ENCODE measurements around the gene VIPR1.

Gene VIPR1

GRCh38 chr3:42515391-42515916 lies 13.0 kb downstream of the VIPR1 start:
- FAIRE-seq (no peak), DNase-seq (ENCODE audit: insufficient read length) (no peak)
- TF ChIP-seq POLR2AphosphoS5 (IDR thresholded peaks at IDR 0.05; ENCODE audit: low read depth, low read length) (no peak), POLR2A (IDR thresholded peaks at IDR 0.05; ENCODE audit: low read depth, low read length) (no peak), TAF1 (IDR thresholded peaks at IDR 0.05; ENCODE audit: borderline replicate concordance, low read depth, low read length) (no peak)

- no peak for FAIRE-seq
- DNase-seq (ENCODE audit: insufficient read length): no peak
- TF ChIP-seq POLR2AphosphoS5 (IDR thresholded peaks at IDR 0.05; ENCODE audit: low read depth, low read length): no peak
- no peak for TF ChIP-seq POLR2A (IDR thresholded peaks at IDR 0.05; ENCODE audit: low read depth, low read length)
- TF ChIP-seq TAF1 (IDR thresholded peaks at IDR 0.05; ENCODE audit: borderline replicate concordance, low read depth, low read length): no peak
Measured at GRCh38 chr3:42515976-42516375, 13.5 kb downstream of the VIPR1 start.

- FAIRE-seq (no peak), DNase-seq (ENCODE audit: insufficient read length) (no peak)
- no peak for TF ChIP-seq TAF1 (IDR thresholded peaks at IDR 0.05; ENCODE audit: borderline replicate concordance, low read depth, low read length)
- TF ChIP-seq POLR2AphosphoS5 (IDR thresholded peaks at IDR 0.05; ENCODE audit: low read depth, low read length): no peak
- TF ChIP-seq POLR2A (IDR thresholded peaks at IDR 0.05; ENCODE audit: low read depth, low read length): no peak
Measured at GRCh38 chr3:42516443-42516842, 14.0 kb downstream of the VIPR1 start.

- DNase-seq (ENCODE audit: insufficient read length) (no peak), FAIRE-seq (no peak)
- TF ChIP-seq TAF1 (IDR thresholded peaks at IDR 0.05; ENCODE audit: borderline replicate concordance, low read depth, low read length) (no peak), POLR2A (IDR thresholded peaks at IDR 0.05; ENCODE audit: low read depth, low read length) (no peak), POLR2AphosphoS5 (IDR thresholded peaks at IDR 0.05; ENCODE audit: low read depth, low read length) (no peak)
Measured at GRCh38 chr3:42517117-42517516, 14.7 kb downstream of the VIPR1 start.

GRCh38 chr3:42518800-42519567 lies 16.5 kb downstream of the VIPR1 start:
- TF ChIP-seq POLR2AphosphoS5 (IDR thresholded peaks at IDR 0.05; ENCODE audit: low read depth, low read length) (no peak), POLR2A (IDR thresholded peaks at IDR 0.05; ENCODE audit: low read depth, low read length) (no peak), TAF1 (IDR thresholded peaks at IDR 0.05; ENCODE audit: borderline replicate concordance, low read depth, low read length) (no peak)
- no peak for FAIRE-seq
- DNase-seq (ENCODE audit: insufficient read length): no peak

- no peak for FAIRE-seq
- DNase-seq (ENCODE audit: insufficient read length): no peak
- TF ChIP-seq POLR2A (IDR thresholded peaks at IDR 0.05; ENCODE audit: low read depth, low read length) (no peak), TAF1 (IDR thresholded peaks at IDR 0.05; ENCODE audit: borderline replicate concordance, low read depth, low read length) (no peak), POLR2AphosphoS5 (IDR thresholded peaks at IDR 0.05; ENCODE audit: low read depth, low read length) (no peak)
Measured at GRCh38 chr3:42519568-42519962, 17.1 kb downstream of the VIPR1 start.

- TF ChIP-seq TAF1 (IDR thresholded peaks at IDR 0.05; ENCODE audit: borderline replicate concordance, low read depth, low read length) (no peak), POLR2AphosphoS5 (IDR thresholded peaks at IDR 0.05; ENCODE audit: low read depth, low read length) (no peak), POLR2A (IDR thresholded peaks at IDR 0.05; ENCODE audit: low read depth, low read length) (no peak)
- FAIRE-seq: no peak
Measured at GRCh38 chr3:42520336-42520735, 17.9 kb downstream of the VIPR1 start.

GRCh38 chr3:42520906-42521305 lies 18.5 kb downstream of the VIPR1 start:
- no peak for TF ChIP-seq TAF1 (IDR thresholded peaks at IDR 0.05; ENCODE audit: borderline replicate concordance, low read depth, low read length)
- no peak for TF ChIP-seq POLR2A (IDR thresholded peaks at IDR 0.05; ENCODE audit: low read depth, low read length)
- TF ChIP-seq POLR2AphosphoS5 (IDR thresholded peaks at IDR 0.05; ENCODE audit: low read depth, low read length): no peak
- FAIRE-seq: no peak
- DNase-seq (ENCODE audit: insufficient read length): no peak

More at GRCh38 chr3:42520336-42520735, 17.9 kb downstream of the VIPR1 start:
- DNase-seq (ENCODE audit: insufficient read length): no peak

GRCh38 chr3:42524751-42525150 lies 22.3 kb downstream of the VIPR1 start:
- FAIRE-seq: no peak
- no peak for DNase-seq (ENCODE audit: insufficient read length)
- no peak for TF ChIP-seq POLR2AphosphoS5 (IDR thresholded peaks at IDR 0.05; ENCODE audit: low read depth, low read length)
- no peak for TF ChIP-seq POLR2A (IDR thresholded peaks at IDR 0.05; ENCODE audit: low read depth, low read length)
- no peak for TF ChIP-seq TAF1 (IDR thresholded peaks at IDR 0.05; ENCODE audit: borderline replicate concordance, low read depth, low read length)

GRCh38 chr3:42525212-42525611 lies 22.8 kb downstream of the VIPR1 start:
- TF ChIP-seq POLR2A (IDR thresholded peaks at IDR 0.05; ENCODE audit: low read depth, low read length) (no peak), TAF1 (IDR thresholded peaks at IDR 0.05; ENCODE audit: borderline replicate concordance, low read depth, low read length) (no peak), POLR2AphosphoS5 (IDR thresholded peaks at IDR 0.05; ENCODE audit: low read depth, low read length) (no peak)
- DNase-seq (ENCODE audit: insufficient read length) (no peak), FAIRE-seq (no peak)

- FAIRE-seq: no peak
- TF ChIP-seq POLR2AphosphoS5 (IDR thresholded peaks at IDR 0.05; ENCODE audit: low read depth, low read length) (no peak), POLR2A (IDR thresholded peaks at IDR 0.05; ENCODE audit: low read depth, low read length) (no peak), TAF1 (IDR thresholded peaks at IDR 0.05; ENCODE audit: borderline replicate concordance, low read depth, low read length) (no peak)
- no peak for DNase-seq (ENCODE audit: insufficient read length)
Measured at GRCh38 chr3:42525736-42526345, 23.4 kb downstream of the VIPR1 start.
